K562 (cell line): ENCODE data around the gene BBLN. TPM values are rescaled to one million over a fixed set of nuclear protein-coding genes. Genes with fewer than 3 reads are reported as not detected.

ENCODE experiments used
- COPS2 ChIP-seq: fragments of 450-650 bp; conservative IDR thresholded peaks from 2 replicates; pipeline ENCODE4 v1.6.1; 2016; ENCODE audit warnings: mild to moderate bottlenecking, moderate library complexity
- ETS2 ChIP-seq: IDR thresholded peaks from 2 replicates; pipeline ENCODE4 v1.6.1; 2016; ENCODE audit warnings: borderline replicate concordance, missing genetic modification characterization, mild to moderate bottlenecking, moderate library complexity, missing compliant biosample characterization; ENCODE audit not compliant: poor library complexity, severe bottlenecking
- MAFG ChIP-seq: fragments of 450-650 bp; conservative IDR thresholded peaks from 2 replicates; pipeline ENCODE4 v1.6.1; 2016; ENCODE audit warnings: missing genetic modification characterization, missing compliant biosample characterization
- NEUROD1 ChIP-seq: fragments of 150-350 bp; IDR thresholded peaks from 2 replicates; pipeline ENCODE4 v1.6.1; 2014; ENCODE audit warnings: borderline replicate concordance, low read length, low read depth; ENCODE audit not compliant: partially characterized antibody
- PHF21A ChIP-seq: fragments of 450-650 bp; IDR thresholded peaks from 2 replicates; pipeline ENCODE4 v1.6.1; 2017; ENCODE audit warnings: low read depth, borderline replicate concordance
- ZNF583 ChIP-seq: fragments of 250-450 bp; sonication (Bioruptor Pico); IDR thresholded peaks from 2 replicates; pipeline ENCODE4 v1.4.0; 2020
- ZNF589 ChIP-seq: fragments of 200-800 bp; sonication (Bioruptor generic); IDR thresholded peaks from 2 replicates; pipeline ENCODE4 v1.6.1; 2016; ENCODE audit warnings: low read depth, missing genetic modification characterization, missing compliant biosample characterization
- ZNF707 ChIP-seq: fragments of 250-450 bp; sonication (Bioruptor Pico); conservative IDR thresholded peaks from 2 replicates; pipeline ENCODE4 v1.8.0; 2022; ENCODE audit warnings: inconsistent platforms, mild to moderate bottlenecking, moderate library complexity
- polyA plus RNA-seq, 8 experiments: library from polyadenylated mRNA; depleted of rRNA in 4 of 8; stranded (reverse) in 5 of 8; unstranded in 3 of 8; fragments of >200 nt; fragmentation: Nextera tagmentation in 2 of 8; fragmentation: Illumina TruSeq in 1 of 8; extraction: Ambion mirVana in 2 of 8; extraction: Trizol in 1 of 8; gene quantifications; 2 replicates each; pipeline versions ENCODE4 v1.2.1 to v1.2.3, GENCODE V29; 2011 to 2014; ENCODE audit warnings: inconsistent platforms in 1 of 8, missing spikeins in 1 of 8
- total RNA-seq, 7 experiments: library from RNA; depleted of rRNA in 6 of 7; stranded (reverse); fragments of >200 nt in 6 of 7; fragmentation: Illumina TruSeq in 2 of 7; extraction: Trizol in 2 of 7; gene quantifications; 2 replicates each; pipeline versions ENCODE4 v1.2.1 to v1.2.3, GENCODE V29; 2011 to 2021; ENCODE audit warnings: low replicate concordance in 1 of 7
- TF ChIP-seq, protein P1 (sequence below): IDR thresholded peaks from 2 replicates; pipeline ENCODE4 v1.6.1; 2011; ENCODE audit warnings: borderline replicate concordance, low read depth, mild to moderate bottlenecking, moderate library complexity, low read length; ENCODE audit not compliant: insufficient read depth, poor library complexity, severe bottlenecking
- TF ChIP-seq, protein P2 (sequence below): fragments of 200-600 bp; sonication (generic); IDR thresholded peaks from one replicate; pipeline ENCODE4 v1.6.1; 2012; ENCODE audit warnings: mild to moderate bottlenecking, low read depth, low read length, inconsistent platforms
- TF ChIP-seq, protein P3 (sequence below): fragments of 250-450 bp; sonication (Bioruptor Pico); IDR thresholded peaks from 2 replicates; pipeline ENCODE4 v1.4.0; 2020; ENCODE audit warnings: mild to moderate bottlenecking

Gene BBLN
- total and polyA plus RNA-seq, 9 of the 15 experiments (the other 6 are each of a cell fraction or from before 2014, with no cell fraction given) = 4.2 to 331 (median 87.1) TPM

DNA sequence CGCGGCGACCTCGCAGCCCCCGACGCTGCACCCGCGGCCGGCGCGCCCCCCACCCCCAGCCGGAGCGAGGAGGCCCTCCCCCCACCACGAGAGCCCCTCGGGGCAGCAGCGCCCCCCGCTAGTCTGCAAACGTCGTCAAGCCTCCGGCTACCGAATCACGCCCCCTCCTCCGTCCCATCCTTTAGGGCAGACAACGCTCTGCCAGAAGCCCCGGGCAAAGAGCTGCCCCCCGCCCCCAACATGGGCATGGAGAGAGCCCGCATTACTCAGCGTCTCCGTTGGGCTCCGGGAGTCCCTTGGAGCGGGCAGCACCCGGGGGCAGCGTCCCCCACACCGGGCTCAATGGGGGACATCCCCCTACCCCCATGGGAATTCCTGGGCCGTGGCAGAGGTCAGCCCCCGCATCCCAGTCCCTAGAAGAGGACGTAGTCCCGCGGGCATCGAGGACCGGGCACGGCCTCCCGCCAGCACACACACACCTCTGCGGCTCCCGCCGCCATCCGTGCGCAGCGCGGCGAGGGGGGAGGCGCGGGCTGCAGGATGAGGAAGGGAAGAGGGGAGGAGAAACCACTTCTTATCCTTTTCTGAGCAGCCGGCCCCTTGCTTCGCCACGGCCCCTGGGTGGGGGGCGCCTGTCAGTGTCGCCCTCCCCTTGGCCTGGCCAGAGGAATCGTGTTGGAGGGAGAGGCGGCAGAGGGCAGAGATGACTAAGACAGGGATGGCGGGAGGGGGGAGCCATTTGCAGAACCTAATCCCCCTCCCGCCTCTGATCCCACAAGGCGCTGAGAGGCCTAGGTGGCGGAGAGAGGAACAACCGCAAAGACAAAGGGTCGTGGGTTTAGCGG lies 43.9 kb downstream of the BBLN start (continued):
- TF ChIP-seq ETS2 = no peak
- TF ChIP-seq, protein P1, sequence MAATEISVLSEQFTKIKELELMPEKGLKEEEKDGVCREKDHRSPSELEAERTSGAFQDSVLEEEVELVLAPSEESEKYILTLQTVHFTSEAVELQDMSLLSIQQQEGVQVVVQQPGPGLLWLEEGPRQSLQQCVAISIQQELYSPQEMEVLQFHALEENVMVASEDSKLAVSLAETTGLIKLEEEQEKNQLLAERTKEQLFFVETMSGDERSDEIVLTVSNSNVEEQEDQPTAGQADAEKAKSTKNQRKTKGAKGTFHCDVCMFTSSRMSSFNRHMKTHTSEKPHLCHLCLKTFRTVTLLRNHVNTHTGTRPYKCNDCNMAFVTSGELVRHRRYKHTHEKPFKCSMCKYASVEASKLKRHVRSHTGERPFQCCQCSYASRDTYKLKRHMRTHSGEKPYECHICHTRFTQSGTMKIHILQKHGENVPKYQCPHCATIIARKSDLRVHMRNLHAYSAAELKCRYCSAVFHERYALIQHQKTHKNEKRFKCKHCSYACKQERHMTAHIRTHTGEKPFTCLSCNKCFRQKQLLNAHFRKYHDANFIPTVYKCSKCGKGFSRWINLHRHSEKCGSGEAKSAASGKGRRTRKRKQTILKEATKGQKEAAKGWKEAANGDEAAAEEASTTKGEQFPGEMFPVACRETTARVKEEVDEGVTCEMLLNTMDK = no peak
- no peak for TF ChIP-seq ZNF707 (CRISPR knock-in tag)
- TF ChIP-seq ZNF583 = peak; percentile 78; the same call in 1 of the 2 replicates
- no peak for TF ChIP-seq MAFG
- TF ChIP-seq, protein P2, sequence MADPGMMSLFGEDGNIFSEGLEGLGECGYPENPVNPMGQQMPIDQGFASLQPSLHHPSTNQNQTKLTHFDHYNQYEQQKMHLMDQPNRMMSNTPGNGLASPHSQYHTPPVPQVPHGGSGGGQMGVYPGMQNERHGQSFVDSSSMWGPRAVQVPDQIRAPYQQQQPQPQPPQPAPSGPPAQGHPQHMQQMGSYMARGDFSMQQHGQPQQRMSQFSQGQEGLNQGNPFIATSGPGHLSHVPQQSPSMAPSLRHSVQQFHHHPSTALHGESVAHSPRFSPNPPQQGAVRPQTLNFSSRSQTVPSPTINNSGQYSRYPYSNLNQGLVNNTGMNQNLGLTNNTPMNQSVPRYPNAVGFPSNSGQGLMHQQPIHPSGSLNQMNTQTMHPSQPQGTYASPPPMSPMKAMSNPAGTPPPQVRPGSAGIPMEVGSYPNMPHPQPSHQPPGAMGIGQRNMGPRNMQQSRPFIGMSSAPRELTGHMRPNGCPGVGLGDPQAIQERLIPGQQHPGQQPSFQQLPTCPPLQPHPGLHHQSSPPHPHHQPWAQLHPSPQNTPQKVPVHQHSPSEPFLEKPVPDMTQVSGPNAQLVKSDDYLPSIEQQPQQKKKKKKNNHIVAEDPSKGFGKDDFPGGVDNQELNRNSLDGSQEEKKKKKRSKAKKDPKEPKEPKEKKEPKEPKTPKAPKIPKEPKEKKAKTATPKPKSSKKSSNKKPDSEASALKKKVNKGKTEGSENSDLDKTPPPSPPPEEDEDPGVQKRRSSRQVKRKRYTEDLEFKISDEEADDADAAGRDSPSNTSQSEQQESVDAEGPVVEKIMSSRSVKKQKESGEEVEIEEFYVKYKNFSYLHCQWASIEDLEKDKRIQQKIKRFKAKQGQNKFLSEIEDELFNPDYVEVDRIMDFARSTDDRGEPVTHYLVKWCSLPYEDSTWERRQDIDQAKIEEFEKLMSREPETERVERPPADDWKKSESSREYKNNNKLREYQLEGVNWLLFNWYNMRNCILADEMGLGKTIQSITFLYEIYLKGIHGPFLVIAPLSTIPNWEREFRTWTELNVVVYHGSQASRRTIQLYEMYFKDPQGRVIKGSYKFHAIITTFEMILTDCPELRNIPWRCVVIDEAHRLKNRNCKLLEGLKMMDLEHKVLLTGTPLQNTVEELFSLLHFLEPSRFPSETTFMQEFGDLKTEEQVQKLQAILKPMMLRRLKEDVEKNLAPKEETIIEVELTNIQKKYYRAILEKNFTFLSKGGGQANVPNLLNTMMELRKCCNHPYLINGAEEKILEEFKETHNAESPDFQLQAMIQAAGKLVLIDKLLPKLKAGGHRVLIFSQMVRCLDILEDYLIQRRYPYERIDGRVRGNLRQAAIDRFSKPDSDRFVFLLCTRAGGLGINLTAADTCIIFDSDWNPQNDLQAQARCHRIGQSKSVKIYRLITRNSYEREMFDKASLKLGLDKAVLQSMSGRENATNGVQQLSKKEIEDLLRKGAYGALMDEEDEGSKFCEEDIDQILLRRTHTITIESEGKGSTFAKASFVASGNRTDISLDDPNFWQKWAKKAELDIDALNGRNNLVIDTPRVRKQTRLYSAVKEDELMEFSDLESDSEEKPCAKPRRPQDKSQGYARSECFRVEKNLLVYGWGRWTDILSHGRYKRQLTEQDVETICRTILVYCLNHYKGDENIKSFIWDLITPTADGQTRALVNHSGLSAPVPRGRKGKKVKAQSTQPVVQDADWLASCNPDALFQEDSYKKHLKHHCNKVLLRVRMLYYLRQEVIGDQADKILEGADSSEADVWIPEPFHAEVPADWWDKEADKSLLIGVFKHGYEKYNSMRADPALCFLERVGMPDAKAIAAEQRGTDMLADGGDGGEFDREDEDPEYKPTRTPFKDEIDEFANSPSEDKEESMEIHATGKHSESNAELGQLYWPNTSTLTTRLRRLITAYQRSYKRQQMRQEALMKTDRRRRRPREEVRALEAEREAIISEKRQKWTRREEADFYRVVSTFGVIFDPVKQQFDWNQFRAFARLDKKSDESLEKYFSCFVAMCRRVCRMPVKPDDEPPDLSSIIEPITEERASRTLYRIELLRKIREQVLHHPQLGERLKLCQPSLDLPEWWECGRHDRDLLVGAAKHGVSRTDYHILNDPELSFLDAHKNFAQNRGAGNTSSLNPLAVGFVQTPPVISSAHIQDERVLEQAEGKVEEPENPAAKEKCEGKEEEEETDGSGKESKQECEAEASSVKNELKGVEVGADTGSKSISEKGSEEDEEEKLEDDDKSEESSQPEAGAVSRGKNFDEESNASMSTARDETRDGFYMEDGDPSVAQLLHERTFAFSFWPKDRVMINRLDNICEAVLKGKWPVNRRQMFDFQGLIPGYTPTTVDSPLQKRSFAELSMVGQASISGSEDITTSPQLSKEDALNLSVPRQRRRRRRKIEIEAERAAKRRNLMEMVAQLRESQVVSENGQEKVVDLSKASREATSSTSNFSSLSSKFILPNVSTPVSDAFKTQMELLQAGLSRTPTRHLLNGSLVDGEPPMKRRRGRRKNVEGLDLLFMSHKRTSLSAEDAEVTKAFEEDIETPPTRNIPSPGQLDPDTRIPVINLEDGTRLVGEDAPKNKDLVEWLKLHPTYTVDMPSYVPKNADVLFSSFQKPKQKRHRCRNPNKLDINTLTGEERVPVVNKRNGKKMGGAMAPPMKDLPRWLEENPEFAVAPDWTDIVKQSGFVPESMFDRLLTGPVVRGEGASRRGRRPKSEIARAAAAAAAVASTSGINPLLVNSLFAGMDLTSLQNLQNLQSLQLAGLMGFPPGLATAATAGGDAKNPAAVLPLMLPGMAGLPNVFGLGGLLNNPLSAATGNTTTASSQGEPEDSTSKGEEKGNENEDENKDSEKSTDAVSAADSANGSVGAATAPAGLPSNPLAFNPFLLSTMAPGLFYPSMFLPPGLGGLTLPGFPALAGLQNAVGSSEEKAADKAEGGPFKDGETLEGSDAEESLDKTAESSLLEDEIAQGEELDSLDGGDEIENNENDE = no peak
- TF ChIP-seq NEUROD1 = no peak
- no peak for TF ChIP-seq PHF21A
- TF ChIP-seq ZNF589 = no peak
- no peak for TF ChIP-seq COPS2
- TF ChIP-seq, protein P3, sequence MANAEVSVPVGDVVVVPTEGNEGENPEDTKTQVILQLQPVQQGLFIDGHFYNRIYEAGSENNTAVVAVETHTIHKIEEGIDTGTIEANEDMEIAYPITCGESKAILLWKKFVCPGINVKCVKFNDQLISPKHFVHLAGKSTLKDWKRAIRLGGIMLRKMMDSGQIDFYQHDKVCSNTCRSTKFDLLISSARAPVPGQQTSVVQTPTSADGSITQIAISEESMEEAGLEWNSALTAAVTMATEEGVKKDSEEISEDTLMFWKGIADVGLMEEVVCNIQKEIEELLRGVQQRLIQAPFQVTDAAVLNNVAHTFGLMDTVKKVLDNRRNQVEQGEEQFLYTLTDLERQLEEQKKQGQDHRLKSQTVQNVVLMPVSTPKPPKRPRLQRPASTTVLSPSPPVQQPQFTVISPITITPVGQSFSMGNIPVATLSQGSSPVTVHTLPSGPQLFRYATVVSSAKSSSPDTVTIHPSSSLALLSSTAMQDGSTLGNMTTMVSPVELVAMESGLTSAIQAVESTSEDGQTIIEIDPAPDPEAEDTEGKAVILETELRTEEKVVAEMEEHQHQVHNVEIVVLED (CRISPR knock-in tag) = peak; percentile 54; the same call in 1 of the 2 replicates
